Measurements from ENCODE around the gene MITF.

- TF ChIP-seq CTCF (conservative IDR thresholded peaks at IDR 0.05; ENCODE audit: low read depth, low read length), result no peak
- no peak for TF ChIP-seq POLR2A (IDR thresholded peaks at IDR 0.05; ENCODE audit: low read depth, low read length)
- no peak for TF ChIP-seq SMC3 (IDR thresholded peaks at IDR 0.05; ENCODE audit: low read depth, low read length)
- no peak for TF ChIP-seq NFE2L2 (IDR thresholded peaks at IDR 0.05; ENCODE audit: low read depth, low read length)
- no peak for TF ChIP-seq USF2 (IDR thresholded peaks at IDR 0.05; ENCODE audit: low read depth, low read length)
- no peak for TF ChIP-seq MXI1 (IDR thresholded peaks at IDR 0.05; ENCODE audit: borderline replicate concordance, low read depth, low read length)
- TF ChIP-seq RFX5 (IDR thresholded peaks at IDR 0.05; ENCODE audit: low read depth, low read length), result no peak
- TF ChIP-seq CEBPB (IDR thresholded peaks at IDR 0.05; ENCODE audit: low read depth, low read length), result no peak
- no peak for TF ChIP-seq ELK1 (IDR thresholded peaks at IDR 0.05; ENCODE audit: borderline replicate concordance, low read depth, low read length)
- no peak for TF ChIP-seq CHD1 (IDR thresholded peaks at IDR 0.05; ENCODE audit: low read depth, low read length)
These were observed 43.3 kb upstream of the MITF start for GRCh38 chr3:69695933-69696332.

All from IMR-90 (cell line).